Right lobe of liver (tissue), 4 donors: ENCODE measurements around the gene MAP4K3.

Experiments used
- CTCF ChIP-seq, 4 donors: fragments of 200-600 bp in 3 of 4; fragments of 450-650 bp in 1 of 4; IDR thresholded peaks; one replicate each; pipeline versions ENCODE4 v1.5.1 to v1.8.0; 2016 to 2022; ENCODE audit warnings: antibody characterized with exemption in 4 of 4, mild to moderate bottlenecking in 2 of 4
- POLR2A ChIP-seq: fragments of 450-650 bp; IDR thresholded peaks from one replicate; pipeline ENCODE4 v1.6.1; 2017; ENCODE audit warnings: antibody characterized with exemption, mild to moderate bottlenecking
- donor health status: DM: no; HTN: no; CAD: no.
- donor health status: DM: no; HTN: no; CAD: no.
- donor health status: DM: no; HTN: yes; CAD: no.

DNA sequence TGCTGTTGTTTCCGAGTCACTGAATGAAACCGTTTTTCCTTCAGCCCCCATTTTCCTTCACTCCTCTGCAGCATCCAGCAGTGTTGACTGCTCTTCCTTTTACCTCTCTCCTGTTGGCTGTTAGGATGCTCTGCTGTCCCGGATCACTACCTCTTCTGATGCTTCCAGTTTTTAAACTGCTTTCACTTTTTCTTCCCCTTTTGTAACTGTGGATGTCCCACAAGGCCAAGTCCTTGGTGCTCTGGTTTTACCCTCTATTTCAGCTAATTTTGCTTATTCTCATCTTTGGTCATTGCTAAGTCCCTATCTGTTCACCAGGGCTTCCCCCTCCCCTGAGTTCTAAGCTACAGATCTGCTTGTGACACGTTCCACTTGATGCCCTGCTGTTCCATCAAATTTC is 39.4 kb upstream of the MAP4K3 start:
- no peak for TF ChIP-seq POLR2A
- TF ChIP-seq CTCF (IDR thresholded peaks at IDR 0.05) = no peak
